HepG2 (cell line): Measurements from ENCODE around the gene TXNRD3. TPM values are rescaled to one million over a fixed set of nuclear protein-coding genes. Genes with fewer than 3 reads are reported as not detected.

Source experiments
- FOXJ3 ChIP-seq: sonication (generic); formaldehyde crosslinking; IDR thresholded peaks from 2 replicates; pipeline ENCODE4 v1.4.0; 2020; ENCODE audit warnings: missing genetic modification reagents, mild to moderate bottlenecking, borderline replicate concordance
- GZF1 ChIP-seq: sonication (generic); formaldehyde crosslinking; IDR thresholded peaks from 2 replicates; pipeline ENCODE4 v1.5.1; 2020; ENCODE audit warnings: mild to moderate bottlenecking, missing genetic modification reagents
- HCFC1 ChIP-seq: fragments of 150-350 bp; IDR thresholded peaks from 2 replicates; pipeline ENCODE4 v1.6.1; 2014; ENCODE audit warnings: low read depth, low read length
- KMT2B ChIP-seq: IDR thresholded peaks from 2 replicates; pipeline ENCODE4 v1.6.1; 2016; ENCODE audit warnings: missing genetic modification reagents, missing compliant biosample characterization
- NFE2 ChIP-seq: sonication (generic); formaldehyde crosslinking; IDR thresholded peaks from 2 replicates; pipeline ENCODE4 v1.4.0; 2020; ENCODE audit warnings: missing genetic modification reagents
- PCBP2 ChIP-seq: fragments of 200-400 bp; formaldehyde crosslinking; optimal IDR thresholded peaks from 2 replicates; pipeline ENCODE3; 2018; ENCODE audit warnings: low read length, low read depth; ENCODE audit not compliant: poor library complexity, severe bottlenecking
- SP5 ChIP-seq: IDR thresholded peaks from 2 replicates; pipeline ENCODE4 v1.6.1; 2016; ENCODE audit warnings: low read depth, borderline replicate concordance
- ZFYVE20 ChIP-seq: sonication (generic); formaldehyde crosslinking; IDR thresholded peaks from 2 replicates; pipeline ENCODE4 v1.8.0; 2023; ENCODE audit warnings: low read depth, mild to moderate bottlenecking, moderate library complexity, missing genetic modification reagents, borderline replicate concordance
- ZNF335 ChIP-seq: sonication (generic); formaldehyde crosslinking; IDR thresholded peaks from 2 replicates; pipeline ENCODE4 v1.4.0; 2020; ENCODE audit warnings: missing genetic modification reagents
- ZNF724P ChIP-seq: sonication (generic); formaldehyde crosslinking; IDR thresholded peaks from 2 replicates; pipeline ENCODE4 v1.8.0; 2022; ENCODE audit warnings: missing genetic modification reagents, borderline replicate concordance
- polyA plus RNA-seq, 8 experiments: library from polyadenylated mRNA; depleted of rRNA in 3 of 8; stranded (reverse) in 7 of 8; unstranded in 1 of 8; fragments of >200 nt; fragmentation: Illumina TruSeq in 4 of 8; extraction: Trizol in 4 of 8; gene quantifications; 2 replicates each; pipeline versions ENCODE4 v1.2.1 to v1.2.3, GENCODE V29; 2011 to 2016; ENCODE audit warnings: low read depth in 4 of 8, missing spikeins in 1 of 8, mixed read lengths in 1 of 8; ENCODE audit not compliant: insufficient read depth in 1 of 8
- total RNA-seq, 5 experiments: library from RNA; depleted of rRNA; stranded (reverse); fragments of >200 nt; fragmentation: Illumina TruSeq; extraction: Trizol; gene quantifications; 2 replicates each; pipeline ENCODE4 v1.2.3, GENCODE V29; 2016; ENCODE audit warnings: low read depth in 1 of 5
- TF ChIP-seq, protein P1 (sequence below): sonication (generic); formaldehyde crosslinking; IDR thresholded peaks from 2 replicates; pipeline ENCODE4 v1.4.0; 2020; ENCODE audit warnings: mild to moderate bottlenecking, missing genetic modification reagents, borderline replicate concordance
- TF ChIP-seq, protein P2 (sequence below): sonication (generic); formaldehyde crosslinking; IDR thresholded peaks from 2 replicates; pipeline ENCODE4 v1.8.0; 2022; ENCODE audit warnings: mild to moderate bottlenecking, missing genetic modification reagents; ENCODE audit not compliant: insufficient replicate concordance
- TF ChIP-seq, protein P3 (sequence below): sonication (generic); formaldehyde crosslinking; IDR thresholded peaks from 2 replicates; pipeline ENCODE4 v1.8.1; 2023; ENCODE audit warnings: mild to moderate bottlenecking, moderate library complexity, missing genetic modification reagents
- TF ChIP-seq, protein P4 (sequence below): sonication (generic); formaldehyde crosslinking; IDR thresholded peaks from 2 replicates; pipeline ENCODE4 v1.5.1; 2020; ENCODE audit warnings: mild to moderate bottlenecking, missing genetic modification reagents
- TF ChIP-seq, protein P5 (sequence below): sonication (generic); formaldehyde crosslinking; IDR thresholded peaks from 2 replicates; pipeline ENCODE4 v1.5.0; 2020; ENCODE audit warnings: missing genetic modification reagents, mild to moderate bottlenecking, borderline replicate concordance
- TF ChIP-seq, protein P6 (sequence below): IDR thresholded peaks from 2 replicates; pipeline ENCODE4 v1.6.1; 2012; ENCODE audit warnings: inconsistent platforms

Gene TXNRD3
- total and polyA plus RNA-seq, 2 of the 13 experiments (the other 11 are each of a cell fraction or from before 2014, with no cell fraction given), result 4.8 to 20.7 TPM

DNA sequence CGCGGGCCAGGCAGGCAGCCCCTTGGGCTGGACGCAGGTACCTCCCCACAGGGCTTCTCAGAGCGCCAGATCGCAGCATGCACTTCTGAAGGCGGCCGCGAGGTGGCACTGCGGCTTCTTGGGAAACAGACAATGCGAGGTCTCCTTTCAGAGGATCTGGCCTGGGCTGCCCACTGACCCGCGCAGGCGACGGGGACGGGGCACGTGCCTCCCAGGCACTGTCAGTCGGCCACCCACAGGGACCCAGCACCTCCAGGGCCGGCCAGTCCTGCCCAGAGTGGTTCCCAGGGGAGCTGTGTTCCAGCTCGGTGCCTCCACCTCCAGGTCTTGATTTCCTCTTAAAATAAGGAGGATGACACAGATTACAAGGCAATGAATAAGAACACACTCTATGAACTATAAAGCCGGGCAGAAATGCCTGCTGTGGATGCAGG lies 24.4 kb upstream of the TXNRD3 start (continued):
- TF ChIP-seq, protein P1, sequence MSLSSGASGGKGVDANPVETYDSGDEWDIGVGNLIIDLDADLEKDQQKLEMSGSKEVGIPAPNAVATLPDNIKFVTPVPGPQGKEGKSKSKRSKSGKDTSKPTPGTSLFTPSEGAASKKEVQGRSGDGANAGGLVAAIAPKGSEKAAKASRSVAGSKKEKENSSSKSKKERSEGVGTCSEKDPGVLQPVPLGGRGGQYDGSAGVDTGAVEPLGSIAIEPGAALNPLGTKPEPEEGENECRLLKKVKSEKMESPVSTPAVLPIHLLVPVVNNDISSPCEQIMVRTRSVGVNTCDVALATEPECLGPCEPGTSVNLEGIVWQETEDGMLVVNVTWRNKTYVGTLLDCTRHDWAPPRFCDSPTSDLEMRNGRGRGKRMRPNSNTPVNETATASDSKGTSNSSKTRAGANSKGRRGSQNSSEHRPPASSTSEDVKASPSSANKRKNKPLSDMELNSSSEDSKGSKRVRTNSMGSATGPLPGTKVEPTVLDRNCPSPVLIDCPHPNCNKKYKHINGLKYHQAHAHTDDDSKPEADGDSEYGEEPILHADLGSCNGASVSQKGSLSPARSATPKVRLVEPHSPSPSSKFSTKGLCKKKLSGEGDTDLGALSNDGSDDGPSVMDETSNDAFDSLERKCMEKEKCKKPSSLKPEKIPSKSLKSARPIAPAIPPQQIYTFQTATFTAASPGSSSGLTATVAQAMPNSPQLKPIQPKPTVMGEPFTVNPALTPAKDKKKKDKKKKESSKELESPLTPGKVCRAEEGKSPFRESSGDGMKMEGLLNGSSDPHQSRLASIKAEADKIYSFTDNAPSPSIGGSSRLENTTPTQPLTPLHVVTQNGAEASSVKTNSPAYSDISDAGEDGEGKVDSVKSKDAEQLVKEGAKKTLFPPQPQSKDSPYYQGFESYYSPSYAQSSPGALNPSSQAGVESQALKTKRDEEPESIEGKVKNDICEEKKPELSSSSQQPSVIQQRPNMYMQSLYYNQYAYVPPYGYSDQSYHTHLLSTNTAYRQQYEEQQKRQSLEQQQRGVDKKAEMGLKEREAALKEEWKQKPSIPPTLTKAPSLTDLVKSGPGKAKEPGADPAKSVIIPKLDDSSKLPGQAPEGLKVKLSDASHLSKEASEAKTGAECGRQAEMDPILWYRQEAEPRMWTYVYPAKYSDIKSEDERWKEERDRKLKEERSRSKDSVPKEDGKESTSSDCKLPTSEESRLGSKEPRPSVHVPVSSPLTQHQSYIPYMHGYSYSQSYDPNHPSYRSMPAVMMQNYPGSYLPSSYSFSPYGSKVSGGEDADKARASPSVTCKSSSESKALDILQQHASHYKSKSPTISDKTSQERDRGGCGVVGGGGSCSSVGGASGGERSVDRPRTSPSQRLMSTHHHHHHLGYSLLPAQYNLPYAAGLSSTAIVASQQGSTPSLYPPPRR (CRISPR knock-in tag), result no peak
- TF ChIP-seq NFE2 (CRISPR knock-in tag), result no peak
- no peak for TF ChIP-seq PCBP2
- TF ChIP-seq, protein P2, sequence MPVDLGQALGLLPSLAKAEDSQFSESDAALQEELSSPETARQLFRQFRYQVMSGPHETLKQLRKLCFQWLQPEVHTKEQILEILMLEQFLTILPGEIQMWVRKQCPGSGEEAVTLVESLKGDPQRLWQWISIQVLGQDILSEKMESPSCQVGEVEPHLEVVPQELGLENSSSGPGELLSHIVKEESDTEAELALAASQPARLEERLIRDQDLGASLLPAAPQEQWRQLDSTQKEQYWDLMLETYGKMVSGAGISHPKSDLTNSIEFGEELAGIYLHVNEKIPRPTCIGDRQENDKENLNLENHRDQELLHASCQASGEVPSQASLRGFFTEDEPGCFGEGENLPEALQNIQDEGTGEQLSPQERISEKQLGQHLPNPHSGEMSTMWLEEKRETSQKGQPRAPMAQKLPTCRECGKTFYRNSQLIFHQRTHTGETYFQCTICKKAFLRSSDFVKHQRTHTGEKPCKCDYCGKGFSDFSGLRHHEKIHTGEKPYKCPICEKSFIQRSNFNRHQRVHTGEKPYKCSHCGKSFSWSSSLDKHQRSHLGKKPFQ (CRISPR knock-in tag), result no peak
- TF ChIP-seq, protein P3, sequence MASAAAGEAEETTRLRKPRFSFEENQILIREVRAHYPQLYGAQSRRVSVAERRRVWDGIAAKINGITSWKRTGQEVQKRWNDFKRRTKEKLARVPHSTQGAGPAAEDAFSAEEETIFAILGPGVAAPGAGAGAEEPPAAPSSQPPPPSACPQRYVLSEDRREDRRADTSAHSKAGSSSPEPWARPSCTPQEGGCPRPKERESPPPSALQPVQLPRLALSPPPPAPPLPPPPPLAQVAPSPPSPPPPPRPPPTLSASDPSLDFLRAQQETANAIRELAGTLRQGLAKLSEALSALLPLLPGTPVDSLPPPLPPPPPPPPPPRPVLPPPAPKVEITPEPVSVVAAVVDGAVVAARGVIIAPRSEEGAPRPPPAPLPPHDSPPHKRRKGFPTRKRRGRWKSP (CRISPR knock-in tag), result no peak
- TF ChIP-seq KMT2B, result no peak
- TF ChIP-seq, protein P4, sequence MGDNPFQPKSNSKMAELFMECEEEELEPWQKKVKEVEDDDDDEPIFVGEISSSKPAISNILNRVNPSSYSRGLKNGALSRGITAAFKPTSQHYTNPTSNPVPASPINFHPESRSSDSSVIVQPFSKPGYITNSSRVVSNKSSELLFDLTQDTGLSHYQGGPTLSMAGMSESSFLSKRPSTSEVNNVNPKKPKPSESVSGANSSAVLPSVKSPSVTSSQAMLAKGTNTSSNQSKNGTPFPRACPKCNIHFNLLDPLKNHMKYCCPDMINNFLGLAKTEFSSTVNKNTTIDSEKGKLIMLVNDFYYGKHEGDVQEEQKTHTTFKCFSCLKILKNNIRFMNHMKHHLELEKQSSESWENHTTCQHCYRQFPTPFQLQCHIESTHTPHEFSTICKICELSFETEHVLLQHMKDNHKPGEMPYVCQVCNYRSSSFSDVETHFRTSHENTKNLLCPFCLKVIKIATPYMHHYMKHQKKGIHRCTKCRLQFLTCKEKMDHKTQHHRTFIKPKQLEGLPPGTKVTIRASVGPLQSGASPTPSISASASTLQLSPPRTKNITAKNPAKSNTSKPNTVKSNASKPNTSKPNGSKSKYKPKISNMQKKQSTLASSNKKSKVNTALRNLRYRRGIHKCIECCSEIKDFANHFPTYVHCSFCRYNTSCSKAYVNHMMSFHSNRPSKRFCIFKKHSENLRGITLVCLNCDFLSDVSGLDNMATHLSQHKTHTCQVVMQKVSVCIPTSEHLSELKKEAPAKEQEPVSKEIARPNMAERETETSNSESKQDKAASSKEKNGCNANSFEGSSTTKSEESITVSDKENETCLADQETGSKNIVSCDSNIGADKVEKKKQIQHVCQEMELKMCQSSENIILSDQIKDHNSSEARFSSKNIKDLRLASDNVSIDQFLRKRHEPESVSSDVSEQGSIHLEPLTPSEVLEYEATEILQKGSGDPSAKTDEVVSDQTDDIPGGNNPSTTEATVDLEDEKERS (CRISPR knock-in tag), result no peak
- TF ChIP-seq, protein P5, sequence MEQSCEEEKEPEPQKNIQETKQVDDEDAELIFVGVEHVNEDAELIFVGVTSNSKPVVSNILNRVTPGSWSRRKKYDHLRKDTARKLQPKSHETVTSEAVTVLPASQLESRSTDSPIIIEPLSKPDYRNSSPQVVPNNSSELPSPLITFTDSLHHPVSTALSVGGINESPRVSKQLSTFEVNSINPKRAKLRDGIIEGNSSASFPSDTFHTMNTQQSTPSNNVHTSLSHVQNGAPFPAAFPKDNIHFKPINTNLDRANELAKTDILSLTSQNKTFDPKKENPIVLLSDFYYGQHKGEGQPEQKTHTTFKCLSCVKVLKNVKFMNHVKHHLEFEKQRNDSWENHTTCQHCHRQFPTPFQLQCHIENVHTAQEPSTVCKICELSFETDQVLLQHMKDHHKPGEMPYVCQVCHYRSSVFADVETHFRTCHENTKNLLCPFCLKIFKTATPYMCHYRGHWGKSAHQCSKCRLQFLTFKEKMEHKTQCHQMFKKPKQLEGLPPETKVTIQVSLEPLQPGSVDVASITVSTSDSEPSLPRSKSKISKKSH, result no peak
- TF ChIP-seq ZFYVE20 (CRISPR knock-in tag), result no peak
- no peak for TF ChIP-seq GZF1 (CRISPR knock-in tag)
- no peak for TF ChIP-seq FOXJ3 (CRISPR knock-in tag)
- TF ChIP-seq SP5 (CRISPR knock-in tag), result no peak
- TF ChIP-seq ZNF335 (CRISPR knock-in tag), result no peak
- TF ChIP-seq, protein P6, sequence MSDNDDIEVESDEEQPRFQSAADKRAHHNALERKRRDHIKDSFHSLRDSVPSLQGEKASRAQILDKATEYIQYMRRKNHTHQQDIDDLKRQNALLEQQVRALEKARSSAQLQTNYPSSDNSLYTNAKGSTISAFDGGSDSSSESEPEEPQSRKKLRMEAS, result peak; percentile 44
- TF ChIP-seq ZNF724P (CRISPR knock-in tag), result no peak
- TF ChIP-seq HCFC1, result no peak
